Measurements from ENCODE around the gene SYNE2.
A peak's percentile ranks its signal among the peaks of the same experiment; 100 is the strongest.

The SYNE2 gene

GRCh38 chr14:64201296-64201695 lies 348.5 kb downstream of the SYNE2 start:
- no peak for DNase-seq (ENCODE audit: low read depth)

GRCh38 chr14:64201921-64202545 lies 349.2 kb downstream of the SYNE2 start:
- no peak overlapping the region for H3K4me3 ChIP-seq (ENCODE audit: low read depth, low read length)
- TF ChIP-seq MYC (IDR thresholded peaks at IDR 0.05; ENCODE audit: low read depth, low read length): no peak
- TF ChIP-seq MAX (IDR thresholded peaks at IDR 0.05; ENCODE audit: low read depth, low read length): no peak
- no peak for TF ChIP-seq CTCF (IDR thresholded peaks at IDR 0.05; ENCODE audit: low read depth, low read length)
- no peak for TF ChIP-seq POLR2A (IDR thresholded peaks at IDR 0.05; ENCODE audit: extremely low read depth, insufficient read length)
- no peak for DNase-seq (ENCODE audit: low read depth)

More at GRCh38 chr14:64201296-64201695, 348.5 kb downstream of the SYNE2 start:
- TF ChIP-seq CTCF (IDR thresholded peaks at IDR 0.05; ENCODE audit: low read depth, low read length) (no peak), MYC (IDR thresholded peaks at IDR 0.05; ENCODE audit: low read depth, low read length) (no peak), POLR2A (IDR thresholded peaks at IDR 0.05; ENCODE audit: extremely low read depth, insufficient read length) (no peak), MAX (IDR thresholded peaks at IDR 0.05; ENCODE audit: low read depth, low read length) (no peak)
- H3K4me3 ChIP-seq (ENCODE audit: low read depth, low read length): no peak overlapping the region

GRCh38 chr14:64202716-64203115 lies 349.9 kb downstream of the SYNE2 start:
- DNase-seq (ENCODE audit: low read depth): no peak
- H3K4me3 ChIP-seq (ENCODE audit: low read depth, low read length): no peak overlapping the region
- TF ChIP-seq MYC (IDR thresholded peaks at IDR 0.05; ENCODE audit: low read depth, low read length): no peak
- TF ChIP-seq POLR2A (IDR thresholded peaks at IDR 0.05; ENCODE audit: extremely low read depth, insufficient read length): no peak
- TF ChIP-seq MAX (IDR thresholded peaks at IDR 0.05; ENCODE audit: low read depth, low read length): no peak

GRCh38 chr14:64203366-64204006 lies 350.7 kb downstream of the SYNE2 start:
- DNase-seq (ENCODE audit: low read depth): no peak
- H3K4me3 ChIP-seq (ENCODE audit: low read depth, low read length): no peak overlapping the region
- no peak for TF ChIP-seq POLR2A (IDR thresholded peaks at IDR 0.05; ENCODE audit: extremely low read depth, insufficient read length)
- no peak for TF ChIP-seq MAX (IDR thresholded peaks at IDR 0.05; ENCODE audit: low read depth, low read length)
- TF ChIP-seq CTCF (IDR thresholded peaks at IDR 0.05; ENCODE audit: low read depth, low read length): no peak
- no peak for TF ChIP-seq MYC (IDR thresholded peaks at IDR 0.05; ENCODE audit: low read depth, low read length)

- no peak for TF ChIP-seq POLR2A (IDR thresholded peaks at IDR 0.05; ENCODE audit: extremely low read depth, insufficient read length)
- TF ChIP-seq MYC (IDR thresholded peaks at IDR 0.05; ENCODE audit: low read depth, low read length): no peak
- no peak for TF ChIP-seq MAX (IDR thresholded peaks at IDR 0.05; ENCODE audit: low read depth, low read length)
- peak; percentile 1 for TF ChIP-seq CTCF (IDR thresholded peaks at IDR 0.05; ENCODE audit: low read depth, low read length)
- no peak overlapping the region for H3K4me3 ChIP-seq (ENCODE audit: low read depth, low read length)
- DNase-seq (ENCODE audit: low read depth): no peak
These were observed 355.5 kb downstream of the SYNE2 start for GRCh38 chr14:64208261-64208660.

- H3K4me3 ChIP-seq (ENCODE audit: low read depth, low read length): no peak overlapping the region
- TF ChIP-seq POLR2A (IDR thresholded peaks at IDR 0.05; ENCODE audit: extremely low read depth, insufficient read length): no peak
- TF ChIP-seq CTCF (IDR thresholded peaks at IDR 0.05; ENCODE audit: low read depth, low read length): no peak
- no peak for TF ChIP-seq MYC (IDR thresholded peaks at IDR 0.05; ENCODE audit: low read depth, low read length)
- no peak for TF ChIP-seq MAX (IDR thresholded peaks at IDR 0.05; ENCODE audit: low read depth, low read length)
- DNase-seq (ENCODE audit: low read depth): no peak
These were observed 356.2 kb downstream of the SYNE2 start for GRCh38 chr14:64208981-64209380.

All from NB4 (cell line).